Stimulated activated naive CD8-positive, alpha-beta T cell treated with anti-CD3 and anti-CD28 coated beads, Interleukin-15, Interleukin-2, amounts not matched to agents 100 U/mL and 50 U/mL, for 24 hours (primary cell): Measurements from ENCODE around the gene LRRTM4.

Experiments used
- ATAC-seq: fragments of 150-1000 bp; cut with Tn5 transposase; one replicate; pipeline ENCODE4 v1.10.0; 2021
- DNase-seq: peaks from one replicate; pipeline ENCODE4 v3.0.0; 2021

LRRTM4 gene

DNA sequence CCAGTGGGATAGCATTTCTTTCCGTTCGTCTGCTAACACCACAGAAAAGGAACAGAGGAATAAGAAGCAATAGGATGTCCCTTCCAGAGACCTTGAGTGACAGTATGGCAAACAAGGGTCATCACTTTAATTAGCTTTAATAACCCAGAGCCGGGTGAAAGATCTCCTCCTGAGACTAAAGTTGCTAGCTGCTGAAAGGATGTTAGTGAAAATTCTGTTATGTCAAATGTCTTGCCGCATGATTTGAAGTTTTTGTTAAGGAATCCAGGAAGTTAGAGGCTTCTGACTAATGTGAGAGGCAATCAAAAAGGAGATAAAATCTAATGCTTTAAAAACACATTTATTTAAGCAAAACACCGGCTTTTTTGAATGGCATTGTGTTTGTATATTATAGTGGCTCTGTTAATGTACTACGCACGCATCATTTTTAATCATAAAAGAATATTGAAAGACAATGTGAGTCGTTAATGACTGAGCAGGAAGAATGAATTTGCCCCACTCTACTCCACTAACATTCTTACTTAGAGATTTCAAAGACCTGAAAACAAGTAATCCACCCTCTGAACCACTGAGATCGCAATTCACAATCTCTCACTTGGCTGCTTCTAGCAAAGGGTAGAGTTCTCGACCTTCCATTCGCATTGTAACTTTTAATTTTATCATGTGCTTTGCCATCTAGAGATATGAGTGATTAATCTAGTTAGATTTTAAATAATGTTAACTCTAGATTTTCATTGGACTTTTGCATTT lies 536.6 kb downstream of the LRRTM4 start:
- no peak for DNase-seq
- ATAC-seq, result no peak

GRCh38 chr2:76984359-76984758 lies 537.8 kb downstream of the LRRTM4 start:
- DNase-seq, result no peak
- no peak for ATAC-seq

- no peak for DNase-seq
- ATAC-seq, result no peak
Measured at GRCh38 chr2:76980067-76980787, 541.9 kb downstream of the LRRTM4 start.

GRCh38 chr2:76977846-76978727 lies 544.1 kb downstream of the LRRTM4 start:
- no peak for DNase-seq
- ATAC-seq, result no peak

GRCh38 chr2:76975752-76976151 lies 546.4 kb downstream of the LRRTM4 start:
- DNase-seq (no peak), ATAC-seq (no peak)

DNA sequence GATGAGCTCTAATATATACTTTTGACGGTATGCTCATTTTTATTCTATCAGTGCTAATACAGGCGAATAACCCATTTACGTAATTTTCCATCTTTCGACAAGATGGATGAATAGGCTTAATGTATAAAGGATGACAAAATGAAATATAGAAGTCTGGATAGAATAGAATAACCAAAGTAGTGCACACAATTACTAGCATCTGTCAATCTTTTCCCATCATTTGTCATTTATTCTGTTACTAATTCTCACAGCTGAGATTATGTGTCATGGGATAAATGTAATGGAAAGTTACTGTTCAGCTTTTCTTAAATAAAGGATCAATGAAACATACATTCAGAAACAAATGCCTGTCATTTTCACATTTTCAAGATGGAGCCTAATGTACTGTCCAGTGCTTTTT lies 548.6 kb downstream of the LRRTM4 start:
- no peak for ATAC-seq

GRCh38 chr2:76965772-76966171 lies 556.4 kb downstream of the LRRTM4 start:
- no peak for ATAC-seq
- no peak for DNase-seq

More for the DNA sequence above, 548.6 kb downstream of the LRRTM4 start:
- DNase-seq, result no peak

GRCh38 chr2:76958749-76959148 lies 563.4 kb downstream of the LRRTM4 start:
- DNase-seq (no peak), ATAC-seq (no peak)

GRCh38 chr2:76953733-76954347 lies 568.3 kb downstream of the LRRTM4 start:
- no peak for DNase-seq
- ATAC-seq, result no peak

DNA sequence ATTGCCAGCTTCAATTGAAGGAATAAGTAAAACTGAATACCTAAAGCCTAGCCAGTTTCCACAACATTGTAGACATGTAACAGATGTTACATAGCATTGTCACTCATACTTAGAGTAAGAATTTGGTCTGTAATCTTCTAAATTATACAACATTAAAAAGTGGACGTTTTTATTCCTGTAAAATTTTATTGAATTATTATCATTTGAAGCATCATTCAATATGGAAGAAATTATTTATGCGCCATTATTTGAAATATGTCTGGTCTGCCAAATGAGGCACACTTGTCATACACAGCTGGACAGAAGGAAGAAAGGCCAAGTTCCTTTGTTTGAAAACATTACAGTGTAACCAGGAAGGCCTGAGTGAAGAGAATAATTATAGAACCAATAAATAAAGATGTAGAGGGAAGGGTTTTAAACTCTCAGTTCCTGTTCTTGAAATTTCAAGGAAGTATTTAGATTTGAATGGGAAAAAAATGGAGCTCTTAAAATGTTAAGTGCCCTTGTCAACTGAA lies 575.5 kb downstream of the LRRTM4 start:
- no peak for ATAC-seq
- DNase-seq, result no peak

DNA sequence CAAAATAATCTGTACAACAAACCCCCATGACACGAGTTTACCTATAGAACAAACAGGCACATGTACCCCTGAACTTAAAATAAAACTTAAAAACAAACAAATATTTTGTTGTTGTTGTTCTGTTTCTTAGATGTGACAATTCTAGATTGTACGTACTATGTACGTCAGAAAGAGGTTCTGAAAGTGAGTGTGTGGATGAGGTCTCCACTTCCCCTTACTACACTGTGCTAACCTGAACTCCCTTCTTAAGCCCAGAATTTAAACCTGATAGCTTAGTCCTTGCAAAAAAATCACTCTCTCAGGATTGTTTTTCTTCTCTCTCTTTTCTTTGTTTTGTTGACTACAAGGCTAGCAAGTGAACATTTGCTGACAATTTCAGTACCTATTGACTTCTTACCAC lies 581.6 kb downstream of the LRRTM4 start:
- DNase-seq (no peak), ATAC-seq (no peak)

GRCh38 chr2:76938153-76938552 lies 584.0 kb downstream of the LRRTM4 start:
- DNase-seq (no peak), ATAC-seq (no peak)

DNA sequence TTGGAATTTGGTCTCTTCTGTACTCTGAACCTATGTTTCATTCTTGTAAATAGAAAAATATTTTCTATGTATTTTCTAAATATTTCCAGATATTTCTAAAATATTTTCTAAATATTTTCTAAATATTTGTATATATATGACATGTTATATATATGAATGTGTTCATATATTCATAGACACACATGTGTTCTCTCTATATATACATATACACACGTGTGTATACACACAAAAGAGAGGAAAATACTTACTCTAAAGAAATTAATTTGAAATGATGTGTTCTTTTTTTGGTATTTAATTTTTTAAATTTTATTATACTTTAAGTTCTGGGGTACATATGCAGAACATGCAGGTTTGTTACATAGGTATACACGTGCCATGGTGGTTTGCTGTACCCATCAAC lies 589.6 kb downstream of the LRRTM4 start:
- ATAC-seq, result no peak

DNA sequence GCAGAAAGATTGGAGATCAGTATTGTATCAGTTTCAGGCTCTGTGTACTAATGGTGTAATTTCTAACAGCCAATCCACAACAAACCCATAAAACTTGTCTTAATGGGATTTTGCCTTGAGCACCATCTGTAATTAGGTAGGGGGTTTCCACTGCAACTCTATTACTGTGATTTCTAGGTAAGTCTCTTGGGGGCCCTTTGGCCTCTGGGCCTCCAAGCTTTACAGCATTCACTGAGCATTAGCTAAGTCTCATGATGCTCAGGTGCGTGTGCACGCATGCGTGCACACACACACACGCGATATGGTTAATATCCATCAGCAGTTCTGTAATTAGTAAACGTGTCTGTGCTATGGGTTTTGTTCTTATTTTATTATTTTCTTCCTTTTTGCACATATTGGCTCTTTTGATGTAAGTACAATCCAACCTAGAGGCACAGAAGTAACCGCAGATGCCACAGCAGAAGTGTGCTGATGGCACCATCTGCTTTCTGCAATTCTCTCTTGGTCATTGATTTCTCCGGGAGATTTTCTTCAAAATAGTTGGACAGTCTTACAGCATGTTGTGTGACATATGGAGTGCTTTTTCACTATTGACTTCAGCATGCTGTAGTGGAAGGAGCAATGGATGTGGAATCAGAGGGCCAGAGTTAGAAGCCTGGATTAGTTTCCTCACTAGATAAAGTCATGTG lies 592.0 kb downstream of the LRRTM4 start:
- no peak for ATAC-seq
- no peak for DNase-seq

More for the DNA sequence above, 589.6 kb downstream of the LRRTM4 start:
- DNase-seq, result no peak

DNA sequence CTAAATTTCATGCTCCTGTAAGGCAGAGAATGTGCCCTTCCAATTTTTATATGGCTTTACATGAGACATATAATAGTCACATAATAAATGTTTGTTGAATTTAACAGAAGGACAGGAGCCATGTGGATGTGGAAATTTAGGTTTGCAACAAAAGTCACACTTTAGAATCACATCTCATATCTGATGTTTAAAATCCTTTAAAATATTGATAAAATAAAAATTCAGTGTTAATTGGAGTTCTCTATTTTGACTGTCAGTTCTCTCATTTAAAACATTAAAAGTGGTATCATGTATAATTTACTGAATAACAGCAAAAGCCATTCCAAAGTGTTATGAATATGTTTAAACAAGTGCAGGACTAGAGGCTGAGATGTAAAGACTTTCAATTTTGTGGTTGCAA lies 594.1 kb downstream of the LRRTM4 start:
- DNase-seq, result no peak
- ATAC-seq, result no peak

GRCh38 chr2:76921006-76921405 lies 601.2 kb downstream of the LRRTM4 start:
- DNase-seq, result no peak
- no peak for ATAC-seq

DNA sequence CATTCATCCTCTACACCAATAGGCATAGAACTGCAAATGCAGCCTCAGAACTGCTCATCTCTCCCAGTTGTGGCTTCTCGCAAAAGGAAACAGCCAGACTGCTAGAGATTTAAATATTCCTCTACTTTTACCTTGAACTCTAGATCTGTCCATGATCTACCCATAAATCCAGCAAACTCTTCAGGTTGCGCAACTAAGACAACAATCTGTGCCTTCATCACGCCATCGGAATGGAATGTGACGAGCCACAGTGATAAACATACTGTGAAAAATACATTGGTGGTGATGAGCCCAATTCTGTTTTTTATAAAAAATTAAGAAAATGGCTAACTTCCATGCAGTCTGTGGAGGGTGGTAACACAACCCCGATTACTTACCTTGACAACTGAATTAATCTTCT lies 626.7 kb downstream of the LRRTM4 start:
- no peak for ATAC-seq
- no peak for DNase-seq

DNA sequence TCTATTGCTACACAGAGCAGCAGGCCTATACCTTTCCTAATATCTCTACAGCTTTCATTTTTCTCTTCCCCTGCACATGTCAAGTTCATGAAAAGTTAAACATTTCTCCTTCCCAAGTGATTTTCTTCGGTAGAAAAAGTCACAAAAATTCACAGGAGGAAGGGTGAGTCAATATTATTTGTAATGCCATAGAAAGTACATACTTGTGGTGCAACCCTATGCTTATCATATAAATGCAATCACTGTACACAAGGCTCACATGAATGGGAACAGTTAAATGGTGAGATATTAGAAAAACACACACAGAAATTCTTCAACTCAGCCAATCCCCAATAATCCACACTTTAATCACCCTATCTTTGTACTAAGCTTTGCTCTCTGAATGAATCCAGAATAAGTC lies 651.6 kb downstream of the LRRTM4 start:
- ATAC-seq (no peak), DNase-seq (no peak)

- no peak for DNase-seq
Measured at GRCh38 chr2:76870011-76870410, 652.2 kb downstream of the LRRTM4 start.

DNA sequence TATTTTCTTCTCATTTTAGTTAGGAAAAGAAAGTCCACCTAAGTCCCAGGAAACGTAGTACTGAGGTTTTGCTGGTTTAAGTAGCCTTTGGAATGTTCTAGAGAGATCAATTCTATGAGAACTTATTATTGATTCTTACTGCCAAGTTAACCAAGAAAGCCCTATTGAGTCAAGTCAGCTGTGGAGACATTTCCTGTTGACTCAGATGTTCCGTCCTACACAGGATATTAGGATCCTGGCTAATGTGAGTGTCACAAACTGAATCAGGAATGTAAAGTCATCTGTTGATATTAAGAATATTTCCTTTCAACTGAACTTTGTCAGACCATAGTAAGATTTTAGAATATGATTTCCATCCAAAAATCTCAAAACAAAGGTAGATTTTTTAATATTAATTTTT lies 654.3 kb downstream of the LRRTM4 start:
- no peak for ATAC-seq
- DNase-seq, result no peak

More at GRCh38 chr2:76870011-76870410, 652.2 kb downstream of the LRRTM4 start:
- no peak for ATAC-seq

GRCh38 chr2:76866464-76866863 lies 655.7 kb downstream of the LRRTM4 start:
- ATAC-seq, result no peak
- DNase-seq, result no peak
